SH-SY5Y (cell line): Measurements from ENCODE around the gene GBP6.

Source experiments
- GATA2 ChIP-seq: IDR thresholded peaks from 2 replicates; pipeline ENCODE4 v1.6.1; 2011; ENCODE audit warnings: mild to moderate bottlenecking, low read depth, low read length
- GATA3 ChIP-seq: IDR thresholded peaks from 2 replicates; pipeline ENCODE4 v1.6.1; 2011; ENCODE audit warnings: low read depth, mild to moderate bottlenecking, low read length, moderate library complexity

- TF ChIP-seq GATA2 (no peak), GATA3 (no peak)
These were observed 41.5 kb downstream of the GBP6 start for GRCh38 chr1:89405275-89405929.
